Stimulated activated CD4-positive, alpha-beta T cell treated with anti-CD3 and anti-CD28 coated beads, Interleukin-15, amount 100 ng/mL, for 24 hours (primary cell): ENCODE data around the gene TTC9.
"Not testable (repeated sequence)": the region's sequence is repeated elsewhere in the genome, so short reads cannot be mapped to it uniquely, and the experiment has no call there.

Source experiments
- DNase-seq: peaks from one replicate; pipeline ENCODE4 v3.0.0-alpha.2; 2020

Gene TTC9

DNA sequence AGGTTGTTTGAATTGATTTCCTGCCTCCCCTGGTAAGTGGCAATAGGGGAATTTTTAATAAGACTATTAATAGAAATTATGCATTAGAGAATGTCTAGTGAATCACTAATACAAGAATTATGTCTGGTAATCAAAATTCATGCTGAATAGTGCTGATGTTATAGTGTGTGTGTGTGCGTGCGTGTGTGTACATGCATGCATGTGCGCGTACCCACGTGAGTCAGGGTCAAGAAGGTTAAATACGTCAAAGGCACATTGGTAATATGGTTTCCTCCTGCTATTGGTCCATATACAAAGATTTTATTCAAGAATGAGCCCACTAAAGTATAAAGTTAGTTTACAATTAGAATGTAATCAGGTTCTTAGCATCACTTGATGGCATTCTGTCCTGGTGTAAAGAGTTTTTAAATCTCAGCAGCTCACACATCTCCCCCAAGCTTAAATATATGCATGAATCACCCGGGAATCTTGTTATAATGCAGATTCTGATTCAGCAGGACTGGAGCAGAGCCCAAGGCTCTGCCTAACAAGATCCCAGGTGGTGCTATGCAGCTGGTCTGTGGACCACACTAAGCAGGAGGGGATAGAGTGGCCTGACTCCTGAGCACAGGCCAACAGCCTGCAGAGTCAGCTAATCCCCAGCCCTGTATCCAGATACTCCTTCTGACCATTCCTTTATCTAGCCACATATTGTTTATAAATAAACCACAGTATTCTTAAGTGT, 43.9 kb downstream of the TTC9 start:
- DNase-seq = no peak

DNA sequence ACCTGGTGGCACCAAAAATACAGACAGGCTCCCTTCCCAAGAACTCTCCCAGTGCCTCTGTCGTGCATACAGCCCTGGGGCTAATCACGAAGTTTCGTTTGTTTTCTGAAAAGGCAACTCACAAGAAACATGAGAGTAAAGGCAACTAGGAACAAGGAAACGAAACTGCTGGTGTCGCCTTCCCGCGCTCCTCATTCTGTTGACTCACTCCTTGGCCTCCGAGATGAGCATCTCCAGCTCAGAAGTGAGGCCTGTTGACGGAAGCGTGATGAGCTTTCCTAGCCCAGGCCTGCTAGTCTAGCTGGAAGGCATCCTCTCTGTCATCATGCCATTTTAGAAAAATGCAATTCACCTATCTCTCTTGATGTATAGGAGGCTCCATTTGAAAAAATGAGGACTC, 50.5 kb downstream of the TTC9 start:
- no peak for DNase-seq

DNA sequence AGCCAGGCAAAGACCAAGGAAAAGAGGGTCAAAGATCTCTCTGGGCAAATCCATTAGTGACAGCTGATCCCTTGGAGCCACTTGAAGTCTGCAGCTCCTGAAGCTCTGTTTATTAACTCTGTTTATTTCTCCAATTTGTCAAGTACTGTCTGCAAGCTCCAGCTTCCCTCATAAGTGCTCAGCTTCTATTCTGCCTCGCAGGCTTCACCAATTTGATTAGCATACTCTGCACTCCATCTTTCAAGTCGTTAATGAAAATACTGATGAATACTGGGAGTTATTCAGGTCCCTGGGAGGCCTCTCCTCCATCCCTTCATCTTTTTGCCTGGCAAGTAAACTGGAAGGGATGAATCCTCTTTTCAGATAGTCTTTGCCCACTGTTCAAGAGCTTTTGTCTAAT, 54.3 kb downstream of the TTC9 start:
- no peak for DNase-seq

DNA sequence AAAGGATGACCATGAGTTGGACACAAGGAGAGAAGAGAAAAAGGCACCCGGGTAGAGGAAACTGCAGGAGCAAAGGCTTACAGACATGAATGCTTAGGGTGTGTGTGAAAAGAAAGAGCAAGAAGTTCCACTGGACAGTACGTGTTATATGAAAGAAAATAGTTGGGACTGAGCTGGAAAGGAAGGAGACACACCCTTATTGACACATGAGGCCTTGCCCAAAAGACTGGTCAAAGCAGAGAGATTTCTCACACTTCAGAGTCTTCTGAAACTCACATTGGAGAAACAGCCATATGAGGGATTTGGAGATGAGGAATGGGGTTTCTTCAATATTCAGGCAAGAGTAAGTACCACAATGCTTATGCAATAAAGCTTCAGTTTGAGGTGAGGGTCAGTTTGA, 56.0 kb downstream of the TTC9 start:
- no peak for DNase-seq

DNA sequence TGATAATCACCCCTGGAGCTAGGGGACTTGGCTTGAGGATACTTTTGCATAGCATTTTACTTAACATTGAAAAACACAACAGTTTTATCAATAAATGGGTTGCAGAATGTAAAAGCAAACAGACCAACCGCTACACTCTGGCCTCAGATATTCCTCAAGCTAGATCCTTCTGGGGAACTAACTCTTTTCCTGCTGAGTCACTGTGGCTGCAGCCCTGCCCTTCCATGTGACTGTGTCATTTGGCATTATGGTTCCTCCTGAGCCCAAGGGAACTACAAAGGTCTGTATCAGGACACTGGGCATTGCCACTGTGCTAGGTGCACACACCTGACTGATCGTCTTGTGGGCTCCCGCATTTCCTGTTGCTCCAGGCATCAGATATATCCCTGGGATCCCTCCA, 56.6 kb downstream of the TTC9 start:
- no peak for DNase-seq

DNA sequence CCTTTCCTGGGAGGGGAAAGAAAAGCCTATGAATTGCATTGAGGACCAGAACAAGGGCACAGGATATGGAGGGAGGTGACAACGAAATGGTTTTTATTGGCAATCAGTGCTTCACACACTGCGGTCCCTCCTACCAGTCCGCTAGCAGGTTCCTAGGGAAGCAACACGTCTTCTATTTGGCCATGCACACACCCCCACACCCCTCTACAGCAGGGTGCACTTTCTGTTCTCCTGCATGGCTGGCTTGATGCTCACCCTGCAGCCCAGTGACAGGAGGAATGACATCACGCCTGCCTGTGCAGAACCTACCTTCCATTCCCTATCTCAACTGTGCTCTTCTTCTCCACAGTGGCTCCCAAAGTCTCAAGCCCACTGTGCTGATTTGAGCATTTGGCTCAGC, 57.9 kb downstream of the TTC9 start:
- no peak for DNase-seq

DNA sequence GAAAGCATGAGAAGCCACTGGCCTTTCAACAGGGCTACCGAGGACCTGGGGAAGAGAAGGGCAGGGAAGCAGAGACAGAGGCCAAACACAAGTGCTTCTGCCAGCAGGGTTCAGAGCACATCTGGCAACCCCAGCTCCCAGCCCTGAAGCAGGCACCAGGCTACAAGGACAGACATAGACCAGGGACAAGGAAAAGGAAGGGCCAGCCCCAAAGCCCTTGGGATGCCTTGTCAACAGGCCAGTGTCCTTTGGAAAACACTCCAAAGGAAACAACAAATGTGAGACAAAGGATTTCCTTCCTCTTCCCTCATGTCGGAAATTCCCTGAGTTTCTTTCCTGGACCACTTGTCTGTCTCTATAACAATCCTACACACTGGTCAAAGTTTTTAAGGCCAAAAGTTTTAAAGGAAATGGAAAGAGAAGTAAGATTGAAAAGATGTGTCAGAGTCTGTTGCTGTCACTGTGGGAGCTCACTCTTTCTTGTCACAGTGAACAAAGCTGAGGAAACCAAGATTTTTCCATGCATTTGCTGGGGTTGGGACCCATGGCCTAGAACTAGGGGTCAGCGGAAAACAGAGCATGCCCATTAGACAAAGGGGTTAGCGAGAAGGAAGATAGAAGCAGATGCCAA, 59.4 kb downstream of the TTC9 start:
- no peak for DNase-seq

DNA sequence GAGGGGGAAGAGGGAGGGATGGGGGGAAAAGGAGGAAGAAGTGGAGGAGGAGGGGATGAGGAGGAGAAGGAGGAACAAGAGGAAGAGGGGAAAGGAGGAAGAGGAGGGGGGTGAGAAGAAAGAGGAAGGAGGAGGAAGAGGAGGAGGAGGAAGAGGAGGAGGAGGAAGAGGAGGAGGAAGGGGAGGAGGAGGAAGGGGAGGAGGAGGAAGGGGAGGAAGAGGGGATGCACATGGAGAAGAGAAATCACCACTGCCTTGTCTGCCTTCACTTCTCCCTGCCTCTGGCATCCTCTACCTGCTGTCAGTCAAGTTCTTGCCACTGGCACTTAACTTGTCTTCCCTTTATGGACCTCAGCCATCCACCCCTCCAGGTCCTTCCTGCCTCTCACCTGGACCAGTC, 59.9 kb downstream of the TTC9 start:
- DNase-seq = no peak

DNA sequence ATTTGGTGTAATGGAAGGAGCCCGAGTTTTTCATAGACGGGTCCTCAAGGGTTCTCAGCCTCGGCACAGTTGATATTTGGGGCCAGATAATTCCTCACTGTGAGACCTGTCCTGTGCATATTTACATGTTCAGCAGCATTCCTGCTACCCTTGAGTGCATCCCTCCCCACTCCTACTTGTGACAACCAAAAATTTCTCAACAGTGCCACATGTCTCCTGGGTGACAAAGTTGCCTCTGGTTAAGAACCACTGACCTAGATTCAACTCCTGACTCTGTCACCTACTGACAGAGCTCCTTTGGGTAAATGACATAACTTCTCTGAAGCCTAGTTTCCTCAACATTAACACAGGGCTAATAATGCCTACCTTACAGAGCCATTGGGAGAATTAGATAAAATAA, 60.4 kb downstream of the TTC9 start:
- no peak for DNase-seq

DNA sequence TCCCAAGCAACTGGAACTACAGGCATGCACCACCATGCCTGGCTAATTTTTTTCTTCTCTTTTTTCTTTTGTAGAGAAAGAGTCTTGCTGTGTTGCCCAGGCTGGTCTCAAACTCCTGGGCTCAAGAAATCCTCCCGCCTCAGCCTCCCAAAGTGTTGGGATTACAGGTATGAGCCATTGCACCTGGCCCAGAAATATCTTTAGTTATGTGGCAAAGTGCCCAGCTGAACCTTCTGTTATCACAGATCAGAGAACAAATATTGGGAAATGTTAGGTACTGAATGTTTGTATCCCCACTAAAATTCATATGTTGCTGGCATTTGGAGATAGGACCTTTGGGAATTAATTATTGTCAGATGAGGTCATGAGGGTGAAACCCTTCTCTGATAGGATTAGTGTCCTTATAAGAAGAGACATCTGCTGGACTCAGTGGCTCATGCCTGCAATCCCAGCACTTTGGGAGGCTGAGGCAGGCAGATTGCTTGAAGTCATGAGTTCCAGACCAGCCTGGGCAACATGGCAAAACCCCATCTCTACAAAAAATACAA, 62.0 kb downstream of the TTC9 start:
- DNase-seq = not testable (repeated sequence)

DNA sequence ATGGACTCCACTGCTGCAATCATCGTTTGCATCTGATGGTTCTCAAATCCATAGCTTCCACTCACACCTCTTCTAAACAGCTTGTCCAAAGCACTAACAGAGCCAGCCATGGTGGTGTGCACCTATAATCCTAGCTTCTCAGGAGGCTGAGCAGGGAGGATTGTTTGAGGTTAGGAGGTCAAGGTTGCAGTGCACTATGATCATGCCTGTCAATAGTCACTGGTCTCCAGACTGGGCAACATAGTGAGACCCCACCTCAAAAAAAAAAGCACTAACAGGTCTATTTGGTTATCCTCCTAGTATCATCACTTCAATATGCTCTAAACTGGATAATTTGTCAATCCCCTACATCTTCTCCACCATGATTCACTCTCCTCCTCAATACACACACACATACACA, 63.2 kb downstream of the TTC9 start:
- DNase-seq = no peak

DNA sequence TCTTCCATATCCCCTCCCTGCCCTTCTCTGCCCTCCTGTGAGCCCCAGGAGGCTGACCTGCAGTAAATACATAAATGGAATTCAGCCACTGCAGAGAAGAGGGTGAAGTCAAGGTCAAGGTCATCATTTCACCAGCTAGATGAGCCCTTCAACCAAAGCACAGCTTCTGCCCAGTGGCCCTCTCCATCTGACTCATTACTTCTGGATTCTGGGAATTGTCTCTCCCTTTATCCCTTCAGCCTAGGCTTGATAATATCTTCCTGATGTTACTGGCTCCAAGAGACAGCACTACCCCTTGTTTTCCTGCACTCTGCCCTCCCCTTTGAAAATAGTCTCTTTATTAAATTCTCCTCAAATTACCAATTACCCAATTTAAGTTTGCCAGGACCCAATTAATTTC, 64.5 kb downstream of the TTC9 start:
- DNase-seq = no peak

DNA sequence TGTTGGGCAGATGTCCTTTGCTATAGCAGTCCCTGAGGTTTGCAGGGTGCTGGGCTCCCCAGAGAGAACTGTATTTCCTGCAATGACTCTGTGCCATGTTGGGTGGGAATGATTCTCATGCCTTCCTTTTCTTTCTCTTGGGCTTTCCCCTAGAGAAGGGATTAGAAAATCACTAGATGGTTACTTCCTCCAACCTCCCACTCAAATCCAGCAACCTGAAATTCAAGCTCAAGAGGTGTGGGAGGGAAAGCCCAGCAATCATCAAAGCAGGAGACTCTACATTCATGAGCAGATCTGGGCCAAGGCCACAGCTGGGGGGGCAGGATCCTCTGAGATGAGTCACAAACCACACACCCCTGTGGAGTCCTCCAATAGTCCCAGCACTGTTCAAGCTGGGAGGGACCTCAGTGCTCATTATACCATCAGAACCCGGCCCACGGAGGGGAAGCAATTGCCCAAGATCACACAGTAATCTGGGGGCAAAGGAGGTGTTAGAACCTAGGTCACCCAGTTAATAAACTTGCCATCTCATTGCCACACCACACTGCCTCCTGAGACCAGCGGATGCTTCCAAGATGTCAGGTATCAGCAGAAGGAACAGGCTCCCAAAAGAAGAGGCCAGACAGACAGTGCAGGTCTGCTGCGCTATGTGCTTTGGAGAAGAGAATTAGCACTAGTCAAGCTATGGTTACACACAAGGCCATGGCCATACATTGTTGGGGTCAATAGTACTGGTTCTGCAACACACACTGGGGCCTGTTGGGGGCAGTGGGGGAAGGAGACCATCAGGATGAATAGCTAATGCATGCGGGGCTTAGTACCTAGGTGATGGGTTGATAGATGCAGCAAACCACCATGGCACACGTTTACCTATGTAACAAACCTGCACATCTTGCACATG, 65.7 kb downstream of the TTC9 start:
- DNase-seq = peak; percentile 17

DNA sequence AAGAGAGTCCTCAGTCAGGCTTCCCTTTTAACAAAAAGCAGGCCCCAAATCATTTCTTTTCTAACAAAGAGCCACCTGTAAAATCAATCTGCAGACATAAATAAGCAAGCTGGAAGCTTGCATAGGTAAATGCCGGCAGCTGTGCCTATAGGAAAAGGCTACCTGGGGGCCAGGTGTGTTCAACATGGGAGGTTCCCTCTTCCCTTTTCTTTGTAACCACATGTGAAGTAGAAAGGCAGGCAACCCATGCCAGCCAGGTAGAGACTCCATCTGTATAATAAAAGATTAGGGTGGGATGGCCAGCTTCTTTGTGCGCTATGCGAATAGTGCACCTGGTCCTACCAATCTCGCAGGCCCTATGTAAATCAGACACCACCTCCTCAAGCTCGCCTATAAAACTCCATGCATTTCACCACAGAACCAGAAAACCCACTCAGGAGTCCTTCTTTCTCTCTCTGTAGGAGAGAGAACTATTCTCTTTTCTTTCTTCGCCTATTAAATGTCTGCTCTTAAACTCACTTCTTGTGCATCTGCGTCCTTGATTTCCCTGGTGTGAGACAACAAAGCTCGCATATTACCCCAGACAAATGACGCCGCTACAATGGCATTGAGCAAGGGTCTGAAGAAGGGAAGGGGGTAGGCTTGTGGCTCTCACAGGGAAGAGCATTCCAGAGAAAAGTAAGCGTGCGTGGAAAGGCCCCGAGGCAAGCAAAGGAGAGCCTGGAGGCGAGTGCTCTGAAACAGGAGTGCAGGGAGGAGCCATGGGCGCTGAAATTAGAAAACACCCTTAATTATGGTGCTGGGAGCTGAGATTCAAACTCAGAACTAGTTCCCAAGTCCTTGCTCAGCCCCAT, 67.2 kb downstream of the TTC9 start:
- DNase-seq = no peak

DNA sequence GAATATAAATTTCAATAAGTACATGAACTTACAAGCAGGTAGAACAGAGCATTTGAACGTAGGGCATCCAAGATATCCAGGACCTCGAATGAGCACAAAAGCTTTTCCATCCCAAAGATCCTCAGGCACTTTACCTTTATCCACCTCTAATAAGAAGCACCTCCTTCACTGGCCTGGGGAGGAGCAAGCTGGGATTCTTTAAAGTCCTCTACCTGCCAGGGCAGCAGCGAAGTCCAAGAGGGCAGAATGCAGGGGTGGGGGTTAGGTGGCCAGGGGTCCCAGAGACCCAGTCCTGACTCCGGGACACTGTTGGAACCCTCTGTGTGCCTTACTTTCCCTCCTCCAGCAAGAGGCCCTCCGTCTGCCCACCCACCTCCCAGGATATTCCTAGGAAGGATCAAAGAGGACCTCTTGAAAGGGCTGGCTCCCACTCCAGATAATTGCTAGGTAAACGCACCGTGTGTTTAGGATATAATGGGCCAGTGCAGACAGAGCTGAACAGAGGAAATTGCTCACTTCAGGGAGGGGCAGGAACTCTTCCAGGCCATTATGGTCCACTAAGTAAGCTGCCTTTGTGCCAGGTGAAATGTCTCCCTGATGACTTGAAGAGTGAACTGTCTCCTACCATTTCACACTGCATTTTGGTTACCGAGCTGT, 68.1 kb downstream of the TTC9 start:
- no peak for DNase-seq

DNA sequence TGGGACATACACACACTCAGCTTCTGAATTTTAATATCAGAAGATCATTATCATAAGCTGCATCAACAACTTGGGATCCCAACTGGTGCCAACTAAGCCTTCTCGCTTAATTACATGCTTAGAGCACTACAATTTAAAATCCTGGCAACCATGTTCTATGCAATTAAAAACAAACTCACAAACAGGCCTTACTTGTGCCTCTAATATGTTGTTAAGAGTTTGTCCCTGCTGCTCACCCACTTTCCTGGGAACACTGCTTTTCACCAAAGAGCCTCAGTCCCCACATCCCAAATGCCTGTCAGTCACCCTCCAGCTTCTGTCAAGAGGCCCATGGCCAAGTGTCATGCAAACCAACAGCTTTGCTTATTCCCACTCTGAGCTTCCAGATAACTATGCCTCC, 69.7 kb downstream of the TTC9 start:
- no peak for DNase-seq

DNA sequence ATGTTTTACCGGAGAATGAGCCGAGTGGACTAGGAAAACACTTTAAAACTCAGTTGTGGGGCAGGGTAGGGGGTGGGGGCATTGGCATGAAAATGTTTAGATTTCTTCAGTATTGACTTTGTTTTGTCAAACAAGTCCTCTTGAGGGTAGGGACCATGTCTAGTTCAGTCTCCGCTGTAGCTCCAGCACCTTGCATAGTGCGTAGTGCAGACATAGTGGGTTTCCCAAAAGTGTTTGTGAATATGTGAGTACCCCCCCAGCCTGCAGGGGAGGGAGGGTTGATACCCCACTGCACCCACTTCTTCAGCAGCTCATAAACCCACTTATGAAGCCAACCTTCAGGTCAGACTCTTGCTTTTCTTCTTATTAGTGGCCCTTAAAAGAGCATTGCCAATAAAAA, 71.4 kb downstream of the TTC9 start:
- DNase-seq = no peak

DNA sequence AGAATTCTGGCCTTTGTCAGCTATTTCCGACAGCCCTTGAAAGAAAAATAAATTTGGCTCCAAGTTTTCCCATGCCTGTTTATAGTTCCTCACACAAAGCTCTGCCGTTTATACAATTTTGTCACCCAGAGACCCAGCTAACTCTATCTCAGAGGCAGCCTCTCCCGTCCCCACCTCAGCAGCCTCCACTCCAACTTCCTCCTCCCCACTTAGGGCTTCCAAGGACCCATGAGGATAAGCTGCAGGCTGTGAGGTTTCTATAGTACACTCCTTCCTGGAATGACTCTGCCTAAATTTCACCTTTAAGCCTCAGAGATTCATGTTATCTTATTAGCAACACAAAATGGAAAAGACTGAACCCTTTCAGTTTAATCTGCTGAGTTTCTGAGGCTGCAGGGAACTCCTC, 71.8 kb downstream of the TTC9 start:
- no peak for DNase-seq

DNA sequence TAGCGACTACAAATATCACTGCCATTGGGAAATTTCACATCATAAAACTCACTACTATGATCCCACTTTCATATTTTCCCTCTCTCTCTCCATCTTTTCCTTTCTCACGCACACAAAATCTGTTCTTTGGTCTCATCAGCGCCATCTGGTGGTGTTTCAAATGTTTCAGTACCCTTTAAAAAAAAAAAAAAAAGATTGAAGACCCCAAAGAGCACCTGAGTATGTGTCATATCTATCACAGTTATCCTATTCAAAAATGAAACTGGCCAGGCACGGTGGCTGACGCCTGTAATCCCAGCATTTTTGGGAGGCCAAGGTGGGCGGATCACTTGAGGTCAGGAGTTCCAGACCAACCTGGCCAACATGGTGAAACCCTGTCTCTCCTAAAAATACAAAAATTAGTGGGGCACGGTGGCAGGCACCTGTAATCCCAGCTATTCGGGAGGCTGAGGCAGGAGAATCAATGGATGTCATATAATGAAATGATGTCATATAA, 72.4 kb downstream of the TTC9 start:
- DNase-seq = peak; percentile 58

DNA sequence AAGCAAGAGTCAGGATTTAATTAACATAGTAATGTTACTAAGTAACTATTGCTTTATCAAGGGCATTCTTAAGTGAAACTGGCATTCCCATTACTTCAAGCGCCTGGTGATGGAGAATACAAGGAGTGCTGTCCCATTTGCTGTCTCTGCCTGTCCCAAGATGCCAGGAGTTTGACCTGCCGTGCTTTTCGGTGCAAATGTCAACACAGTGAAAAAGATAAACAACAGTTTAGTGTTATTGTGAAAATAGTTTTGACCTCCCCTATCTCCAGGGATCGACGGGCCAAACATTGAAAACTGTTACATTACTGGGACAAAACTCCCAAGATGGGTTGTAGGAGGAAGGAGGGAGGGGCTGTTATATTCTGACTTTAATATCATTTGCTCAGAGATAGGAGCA, 74.8 kb downstream of the TTC9 start:
- no peak for DNase-seq

DNA sequence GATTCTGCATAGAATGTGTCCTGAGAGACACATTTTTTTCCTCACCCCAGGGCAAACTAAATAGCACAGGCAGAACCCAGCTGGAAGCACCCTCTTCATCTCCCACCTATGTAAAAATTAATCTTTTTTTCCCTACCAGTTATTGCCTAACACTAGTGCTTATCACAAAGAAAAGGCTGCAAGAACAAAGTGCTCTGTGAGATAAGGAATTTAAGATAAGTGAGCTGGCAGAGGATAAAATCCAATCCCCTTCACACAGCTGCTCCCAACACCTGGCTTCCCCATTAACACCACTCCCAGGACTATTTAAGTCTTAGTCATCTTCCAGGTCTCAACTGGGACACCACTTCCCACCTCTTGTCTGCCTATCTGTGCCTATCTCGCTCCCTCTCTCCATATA, 75.2 kb downstream of the TTC9 start:
- no peak for DNase-seq
